ENCODE results near the gene RIOK2.
A peak's percentile ranks its signal among the peaks of the same experiment; 100 is the strongest.
"Not testable (repeated sequence)": the region's sequence is repeated elsewhere in the genome, so short reads cannot be mapped to it uniquely, and the experiment has no call there.

RIOK2 gene

GRCh38 chr5:97165726-97166125 is 17.3 kb downstream of the RIOK2 start:
- DNase-seq = no peak

GRCh38 chr5:97164846-97165245 is 18.2 kb downstream of the RIOK2 start:
- no peak for DNase-seq

GRCh38 chr5:97163790-97164285 is 19.2 kb downstream of the RIOK2 start:
- no peak for DNase-seq

GRCh38 chr5:97163360-97163764 is 19.7 kb downstream of the RIOK2 start:
- DNase-seq = no peak

- peak; percentile 34 for DNase-seq
Observed at GRCh38 chr5:97162045-97162444, 21.0 kb downstream of the RIOK2 start.

- DNase-seq = no peak
Observed at GRCh38 chr5:97157689-97158088, 25.4 kb downstream of the RIOK2 start.

GRCh38 chr5:97151370-97151769 is 31.7 kb downstream of the RIOK2 start:
- no peak for DNase-seq

GRCh38 chr5:97150401-97150800 is 32.6 kb downstream of the RIOK2 start:
- DNase-seq = no peak

GRCh38 chr5:97149709-97150108 is 33.3 kb downstream of the RIOK2 start:
- no peak for DNase-seq

- no peak for DNase-seq
Observed at GRCh38 chr5:97148288-97148687, 34.8 kb downstream of the RIOK2 start.

- no peak for DNase-seq
Observed at GRCh38 chr5:97143704-97144103, 39.3 kb downstream of the RIOK2 start.

- no peak for DNase-seq
Observed at GRCh38 chr5:97142521-97143254, 40.4 kb downstream of the RIOK2 start, which contains the start of gene LIX1. Gene LIX1 (minus strand): TSS chr5:97142611. CDS start chr5:97142576, 35 bp downstream.

GRCh38 chr5:97141539-97141938 is 41.5 kb downstream of the RIOK2 start:
- DNase-seq = no peak

- DNase-seq = no peak
Observed at GRCh38 chr5:97141031-97141430, 42.0 kb downstream of the RIOK2 start.

- not testable (repeated sequence) for DNase-seq
Observed at GRCh38 chr5:97140250-97140649, 42.8 kb downstream of the RIOK2 start.

- DNase-seq = no peak
Observed at GRCh38 chr5:97136475-97136874, 46.6 kb downstream of the RIOK2 start.

GRCh38 chr5:97135868-97136267 is 47.2 kb downstream of the RIOK2 start:
- DNase-seq = no peak

- DNase-seq = no peak
Observed at GRCh38 chr5:97134634-97135033, 48.4 kb downstream of the RIOK2 start.

GRCh38 chr5:97133101-97133500 is 49.9 kb downstream of the RIOK2 start:
- DNase-seq = no peak

- DNase-seq = no peak
Observed at GRCh38 chr5:97131921-97132320, 51.1 kb downstream of the RIOK2 start.

- no peak for DNase-seq
Observed at GRCh38 chr5:97131139-97131710, 51.8 kb downstream of the RIOK2 start.

- DNase-seq = no peak
Observed at GRCh38 chr5:97127727-97128126, 55.3 kb downstream of the RIOK2 start.

- no peak for DNase-seq
Observed at GRCh38 chr5:97125125-97125683, 57.8 kb downstream of the RIOK2 start.

- no peak for DNase-seq
Observed at GRCh38 chr5:97124335-97124734, 58.7 kb downstream of the RIOK2 start.
